Mammary epithelial cell (primary cell): ENCODE results near the gene ARL17B.
"Not testable (repeated sequence)": the region's sequence is repeated elsewhere in the genome, so short reads cannot be mapped to it uniquely, and the experiment has no call there.

Source experiments
- EZH2 ChIP-seq: IDR thresholded peaks from 2 replicates; pipeline ENCODE4 v1.6.1; 2012; ENCODE audit warnings: low read length, inconsistent platforms, borderline replicate concordance
- TF ChIP-seq, protein P1 (sequence below), 2 donors: IDR thresholded peaks in 1 of 2; conservative IDR thresholded peaks in 1 of 2; 2 replicates each; pipeline ENCODE4 v1.5.1; 2011 to 2012; ENCODE audit warnings: inconsistent platforms in 2 of 2, low read length in 2 of 2, mild to moderate bottlenecking in 2 of 2, control low read depth in 1 of 2, low read depth in 1 of 2; ENCODE audit not compliant: insufficient read depth in 1 of 2; ENCODE audit errors: extremely low read depth in 1 of 2

- TF ChIP-seq, protein P1, sequence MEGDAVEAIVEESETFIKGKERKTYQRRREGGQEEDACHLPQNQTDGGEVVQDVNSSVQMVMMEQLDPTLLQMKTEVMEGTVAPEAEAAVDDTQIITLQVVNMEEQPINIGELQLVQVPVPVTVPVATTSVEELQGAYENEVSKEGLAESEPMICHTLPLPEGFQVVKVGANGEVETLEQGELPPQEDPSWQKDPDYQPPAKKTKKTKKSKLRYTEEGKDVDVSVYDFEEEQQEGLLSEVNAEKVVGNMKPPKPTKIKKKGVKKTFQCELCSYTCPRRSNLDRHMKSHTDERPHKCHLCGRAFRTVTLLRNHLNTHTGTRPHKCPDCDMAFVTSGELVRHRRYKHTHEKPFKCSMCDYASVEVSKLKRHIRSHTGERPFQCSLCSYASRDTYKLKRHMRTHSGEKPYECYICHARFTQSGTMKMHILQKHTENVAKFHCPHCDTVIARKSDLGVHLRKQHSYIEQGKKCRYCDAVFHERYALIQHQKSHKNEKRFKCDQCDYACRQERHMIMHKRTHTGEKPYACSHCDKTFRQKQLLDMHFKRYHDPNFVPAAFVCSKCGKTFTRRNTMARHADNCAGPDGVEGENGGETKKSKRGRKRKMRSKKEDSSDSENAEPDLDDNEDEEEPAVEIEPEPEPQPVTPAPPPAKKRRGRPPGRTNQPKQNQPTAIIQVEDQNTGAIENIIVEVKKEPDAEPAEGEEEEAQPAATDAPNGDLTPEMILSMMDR (conservative IDR thresholded peaks at IDR 0.05 in 1 of 2, IDR thresholded peaks at IDR 0.05 in 1 of 2; ENCODE audit: extremely low read depth in 1 of 2, insufficient read depth in 1 of 2, low read depth in 1 of 2, low read length in 2 of 2): not testable (repeated sequence)
- not testable (repeated sequence) for TF ChIP-seq EZH2
These were observed 39.6 kb upstream of the ARL17B start for GRCh38 chr17:46401033-46401787.
